Measurements from ENCODE around the gene HAVCR1.

GRCh38 chr5:156984064-156984463 is 74.9 kb downstream of the HAVCR1 start:
- TF ChIP-seq CTCF (IDR thresholded peaks at IDR 0.05): no peak
- no peak for TF ChIP-seq POLR2A (IDR thresholded peaks at IDR 0.05)
- no peak for TF ChIP-seq POLR2AphosphoS5 (IDR thresholded peaks at IDR 0.05)
